22Rv1 (cell line): ENCODE data around the gene KRTAP22-1.

ENCODE experiments used
- H3K27ac ChIP-seq: fragments of 450-650 bp; 2 replicates; pipeline ENCODE4 v1.5.1; 2017
- CTCF ChIP-seq: fragments of 450-650 bp; IDR thresholded peaks from 2 replicates; pipeline ENCODE4 v1.5.1; 2017; ENCODE audit warnings: mild to moderate bottlenecking
- ZFX ChIP-seq: fragments of 450-650 bp; IDR thresholded peaks from 2 replicates; pipeline ENCODE4 v1.6.1; 2017; ENCODE audit warnings: antibody characterized with exemption, borderline replicate concordance

The KRTAP22-1 gene

GRCh38 chr21:30567617-30568016 lies 33.3 kb upstream of the KRTAP22-1 start:
- no peak overlapping the region for H3K27ac ChIP-seq
- TF ChIP-seq CTCF (no peak), ZFX (no peak)

GRCh38 chr21:30577766-30578165 lies 23.1 kb upstream of the KRTAP22-1 start:
- H3K27ac ChIP-seq: no peak overlapping the region

GRCh38 chr21:30579346-30579745 lies 21.5 kb upstream of the KRTAP22-1 start:
- TF ChIP-seq ZFX (no peak), CTCF (no peak)
- no peak overlapping the region for H3K27ac ChIP-seq

More at GRCh38 chr21:30577766-30578165, 23.1 kb upstream of the KRTAP22-1 start:
- no peak for TF ChIP-seq ZFX
- TF ChIP-seq CTCF: no peak

GRCh38 chr21:30580132-30580531 lies 20.8 kb upstream of the KRTAP22-1 start:
- H3K27ac ChIP-seq: no peak overlapping the region
- TF ChIP-seq CTCF (no peak), ZFX (no peak)

- TF ChIP-seq CTCF (no peak), ZFX (no peak)
- H3K27ac ChIP-seq: no peak overlapping the region
These were observed 18.0 kb upstream of the KRTAP22-1 start for GRCh38 chr21:30582870-30583269.

GRCh38 chr21:30590297-30590696 lies 10.6 kb upstream of the KRTAP22-1 start, which contains the start of gene KRTAP22-2:
TSS of gene KRTAP22-2 (minus strand) at chr21:30590397.
- TF ChIP-seq ZFX: no peak
- TF ChIP-seq CTCF: no peak
- no peak within 1 kb of the TSS for H3K27ac ChIP-seq

- TF ChIP-seq CTCF (no peak), ZFX (no peak)
- H3K27ac ChIP-seq: no peak within 1 kb of the TSS
These were observed 8.7 kb upstream of the KRTAP22-1 start, which contains the start of gene KRTAP6-3 for GRCh38 chr21:30592140-30592539. TSS of gene KRTAP6-3 (plus strand) at chr21:30592440. CDS start at chr21:30592446, 6 bp downstream.
